ENCODE measurements around the gene PRKCSH.

Gene PRKCSH

DNA sequence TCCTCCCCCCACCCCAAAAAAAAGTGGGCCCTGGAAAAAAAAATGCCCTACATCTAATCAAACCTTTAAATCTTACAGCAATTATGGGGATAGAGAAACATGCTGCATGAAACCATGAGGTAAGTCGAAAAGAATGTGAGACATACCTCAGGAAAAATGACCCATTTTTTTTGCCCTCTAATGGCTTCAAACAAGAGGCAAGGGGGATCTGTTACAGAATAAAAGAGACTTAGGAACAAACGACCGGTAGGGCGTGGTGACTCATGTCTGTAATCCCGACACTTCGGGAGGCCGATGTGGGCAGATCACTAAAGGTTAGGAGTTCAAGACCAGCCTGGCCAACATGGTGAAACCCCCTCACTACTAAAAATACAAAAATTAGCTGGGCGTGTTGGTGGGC is 24.8 kb upstream of the PRKCSH start:
- H3K4me3 Mint-ChIP-seq, result no peak overlapping the region
- H3K9me3 Mint-ChIP-seq, result no peaks in the 10 kb centered on the region
- H3K36me3 Mint-ChIP-seq (ENCODE audit: low read depth), result no peaks in the 10 kb centered on the region
- DNase-seq (no peak), ATAC-seq (no peak)
- H3K27ac Mint-ChIP-seq, result no peak overlapping the region
- peaks cover 2% of the 10 kb centered on the region for H3K4me1 Mint-ChIP-seq
- H3K27me3 Mint-ChIP-seq, result peaks cover 33% of the 10 kb centered on the region

GRCh38 chr19:11414544-11414943 is 20.9 kb upstream of the PRKCSH start:
- DNase-seq, result no peak
- ATAC-seq, result no peak
- Mint-ChIP-seq H3K27ac (no peak overlapping the region), H3K27me3 (peaks cover 37% of the 10 kb centered on the region), H3K4me3 (no peak overlapping the region), H3K36me3 (ENCODE audit: low read depth) (no peaks in the 10 kb centered on the region), H3K4me1 (no peaks in the 10 kb centered on the region), H3K9me3 (no peaks in the 10 kb centered on the region)

- no peak for DNase-seq
- Mint-ChIP-seq H3K27ac (no peak overlapping the region), H3K9me3 (no peaks in the 10 kb centered on the region), H3K4me3 (no peak overlapping the region), H3K36me3 (ENCODE audit: low read depth) (no peaks in the 10 kb centered on the region), H3K27me3 (peaks cover 42% of the 10 kb centered on the region), H3K4me1 (peaks cover 13% of the 10 kb centered on the region)
- ATAC-seq, result no peak
Observed at GRCh38 chr19:11416346-11417052, 18.9 kb upstream of the PRKCSH start.

- no peaks in the 10 kb centered on the region for H3K9me3 Mint-ChIP-seq
- ATAC-seq, result no peak
- DNase-seq, result no peak
- H3K36me3 Mint-ChIP-seq (ENCODE audit: low read depth), result no peaks in the 10 kb centered on the region
- H3K4me1 Mint-ChIP-seq, result peaks cover 25% of the 10 kb centered on the region
- no peak overlapping the region for H3K27ac Mint-ChIP-seq
- no peak overlapping the region for H3K4me3 Mint-ChIP-seq
- H3K27me3 Mint-ChIP-seq, result peaks cover 53% of the 10 kb centered on the region
Observed at GRCh38 chr19:11418094-11418548, 17.3 kb upstream of the PRKCSH start.

DNA sequence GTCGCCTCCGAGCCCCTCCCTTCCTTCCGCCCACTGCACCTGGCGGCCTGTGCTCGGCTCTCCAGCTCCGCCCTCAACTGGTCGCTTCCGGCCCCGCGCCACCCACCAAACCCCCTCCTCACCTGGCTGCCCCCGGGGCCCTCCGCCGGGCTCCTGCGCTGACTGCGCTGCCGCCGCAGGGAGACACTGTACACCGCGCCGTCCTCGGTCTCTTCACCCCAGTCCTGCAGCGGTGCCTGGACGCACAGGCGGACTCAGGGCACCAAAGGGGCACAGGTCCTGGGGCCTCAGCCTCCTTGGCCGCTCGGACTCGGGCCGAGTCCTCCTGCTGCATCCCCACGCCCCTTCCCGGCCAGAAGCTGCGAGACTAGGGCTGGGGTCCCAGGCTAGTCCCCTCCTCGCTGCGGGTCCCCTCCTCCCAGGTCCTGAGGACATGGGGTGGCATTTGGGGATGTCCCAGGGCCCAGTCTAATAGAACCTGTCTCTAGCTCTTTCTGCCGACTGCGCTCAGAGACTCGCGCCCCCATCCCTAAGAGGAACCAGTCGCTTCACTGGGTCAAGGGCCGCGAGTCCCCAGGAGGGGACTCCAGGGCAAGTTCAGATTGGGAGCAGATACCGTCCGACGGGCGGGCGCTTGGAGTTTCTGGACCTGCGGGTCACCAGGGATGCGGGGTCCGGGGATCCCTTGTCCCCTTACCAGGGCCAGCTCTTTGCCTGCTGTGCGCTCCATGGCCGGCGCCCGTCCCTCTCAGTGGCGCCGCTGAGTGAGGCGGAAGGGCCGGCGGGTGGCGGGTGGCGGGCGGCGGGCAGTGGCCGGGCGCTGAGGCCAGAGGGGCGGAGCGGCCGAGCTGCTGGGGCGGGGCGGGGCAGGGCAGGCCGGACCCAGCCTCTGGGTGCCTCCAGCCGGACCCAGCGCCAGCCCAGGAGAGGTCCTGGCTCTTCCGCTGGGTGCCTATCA is 16.6 kb upstream of the PRKCSH start, which contains the start of gene RGL3:
RGL3 (minus strand) TSS at position 766 of the 958 bp plus-strand sequence; CDS start at position 730, 36 bp downstream.
- Mint-ChIP-seq H3K4me1 (peaks cover 32% of the 10 kb centered on the region), H3K27me3 (peaks cover 60% of the 10 kb centered on the region), H3K4me3 (no peak within 1 kb of the TSS), H3K9me3 (no peaks in the 10 kb centered on the region), H3K27ac (no peak within 1 kb of the TSS), H3K36me3 (ENCODE audit: low read depth) (no peaks in the 10 kb centered on the region)
- DNase-seq (no peak), ATAC-seq (no peak)

DNA sequence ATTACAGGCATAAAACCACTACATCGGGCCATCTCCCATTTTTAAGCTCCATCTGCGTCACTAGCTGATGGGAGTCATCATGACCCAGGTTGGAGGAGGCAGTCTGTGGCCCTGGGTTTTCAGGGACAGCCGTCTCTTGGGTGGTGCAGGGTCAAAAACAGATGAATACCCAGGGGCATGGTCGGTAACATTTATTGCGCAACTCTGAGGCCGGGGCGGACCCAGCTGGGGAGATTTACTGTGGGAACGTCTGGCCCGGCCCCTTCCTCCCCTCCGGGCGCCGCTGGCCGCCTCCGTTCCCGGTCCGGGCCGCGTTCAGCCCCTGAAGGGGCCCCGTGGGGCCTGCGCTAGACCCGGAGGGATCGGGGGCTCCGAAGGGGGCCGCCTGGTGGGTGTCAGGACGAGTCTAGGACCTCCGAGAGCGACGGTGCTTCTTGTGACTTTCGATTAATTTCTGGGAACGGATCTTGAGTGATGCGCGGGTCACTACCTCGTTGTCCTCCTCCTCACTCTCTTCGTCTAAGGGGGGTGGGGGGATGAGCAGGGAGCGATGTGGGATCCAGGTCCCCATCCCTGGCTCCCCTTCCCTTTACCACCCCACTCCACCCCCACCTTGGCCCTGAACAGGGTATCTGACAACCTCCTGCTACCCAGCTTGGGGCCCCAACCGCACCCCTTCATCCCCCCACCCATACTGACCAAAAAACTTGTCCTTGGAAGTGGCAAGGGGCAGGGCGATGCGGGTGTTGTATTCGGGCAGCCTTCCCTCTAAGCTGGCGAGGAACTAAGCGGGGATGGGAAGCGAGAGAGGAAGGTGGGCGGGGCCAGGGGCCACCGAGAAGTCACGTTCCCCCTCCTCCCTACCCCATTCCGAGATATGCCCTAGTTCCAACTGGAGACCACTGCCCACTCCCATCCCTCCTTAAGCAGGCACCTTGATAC is 14.7 kb upstream of the PRKCSH start:
- no peaks in the 10 kb centered on the region for H3K9me3 Mint-ChIP-seq
- H3K36me3 Mint-ChIP-seq (ENCODE audit: low read depth), result no peaks in the 10 kb centered on the region
- DNase-seq (no peak), ATAC-seq (no peak)
- H3K27me3 Mint-ChIP-seq, result peaks cover 62% of the 10 kb centered on the region
- no peak overlapping the region for H3K27ac Mint-ChIP-seq
- H3K4me3 Mint-ChIP-seq, result peak overlapping the region; percentile 61
- peaks cover 35% of the 10 kb centered on the region for H3K4me1 Mint-ChIP-seq

GRCh38 chr19:11421371-11422098 is 13.9 kb upstream of the PRKCSH start:
- peak; percentile 59 for DNase-seq
- peak overlapping the region; percentile 61 for H3K4me3 Mint-ChIP-seq
- ATAC-seq, result peak; percentile 30
- H3K27me3 Mint-ChIP-seq, result peaks cover 59% of the 10 kb centered on the region
- H3K27ac Mint-ChIP-seq, result no peak overlapping the region
- H3K4me1 Mint-ChIP-seq, result peaks cover 35% of the 10 kb centered on the region
- H3K9me3 Mint-ChIP-seq, result no peaks in the 10 kb centered on the region
- H3K36me3 Mint-ChIP-seq (ENCODE audit: low read depth), result no peaks in the 10 kb centered on the region

DNA sequence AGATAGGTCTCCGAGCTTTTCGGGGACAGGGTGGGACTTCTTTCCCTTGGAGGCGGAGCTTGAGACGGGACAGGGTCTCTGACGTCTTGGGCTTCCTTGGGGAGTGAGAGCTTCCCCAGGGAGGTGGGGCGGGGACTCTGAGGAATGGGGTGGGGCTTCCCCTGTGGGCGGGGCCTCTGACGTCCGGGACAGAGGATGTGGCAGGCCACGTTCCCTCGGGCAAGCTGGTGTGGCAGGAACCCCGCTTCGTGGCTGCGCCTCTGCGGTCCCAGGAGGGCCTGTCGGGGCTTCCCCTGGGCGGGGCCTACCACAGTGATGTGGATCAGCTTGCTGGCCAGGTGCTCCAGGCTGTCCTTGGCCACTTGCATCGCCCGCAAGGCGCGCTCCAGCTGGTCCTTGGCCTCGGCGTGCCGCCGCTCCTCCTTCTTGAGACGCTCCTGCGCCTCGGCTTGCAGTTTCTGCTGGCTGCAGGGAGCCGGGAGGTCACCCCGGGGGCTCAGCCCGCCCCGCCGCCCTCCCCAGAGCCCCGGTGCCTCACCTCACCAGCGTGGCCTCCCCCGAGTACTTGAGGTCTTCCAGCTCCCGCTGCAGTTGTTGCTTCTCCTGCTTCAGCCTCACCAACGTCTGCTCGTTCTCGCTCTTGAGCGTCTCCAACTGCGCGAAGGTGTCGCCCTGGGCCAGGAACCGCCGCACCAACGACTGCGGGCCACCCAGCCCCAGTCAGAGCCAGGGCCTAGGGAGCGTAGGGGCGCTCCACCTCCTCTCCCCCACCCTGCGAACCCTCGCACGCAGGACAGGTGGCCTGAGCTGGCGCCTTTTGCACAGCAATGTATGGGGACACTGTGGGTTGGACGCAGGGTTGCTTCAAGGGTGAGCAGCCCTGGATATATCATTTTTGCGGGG is 13.0 kb upstream of the PRKCSH start:
- H3K4me1 Mint-ChIP-seq, result peaks cover 35% of the 10 kb centered on the region
- no peaks in the 10 kb centered on the region for H3K9me3 Mint-ChIP-seq
- no peak overlapping the region for H3K27ac Mint-ChIP-seq
- peak overlapping the region; percentile 61 for H3K4me3 Mint-ChIP-seq
- H3K27me3 Mint-ChIP-seq, result peaks cover 55% of the 10 kb centered on the region
- ATAC-seq, result peak; percentile 77
- peak; percentile 86 for DNase-seq
- no peaks in the 10 kb centered on the region for H3K36me3 Mint-ChIP-seq (ENCODE audit: low read depth)

GRCh38 chr19:11423164-11423790 is 12.2 kb upstream of the PRKCSH start:
- DNase-seq, result no peak
- Mint-ChIP-seq H3K27me3 (peaks cover 50% of the 10 kb centered on the region), H3K27ac (no peak overlapping the region), H3K9me3 (no peaks in the 10 kb centered on the region), H3K4me3 (no peak overlapping the region), H3K4me1 (peaks cover 35% of the 10 kb centered on the region), H3K36me3 (ENCODE audit: low read depth) (no peaks in the 10 kb centered on the region)
- no peak for ATAC-seq

DNA sequence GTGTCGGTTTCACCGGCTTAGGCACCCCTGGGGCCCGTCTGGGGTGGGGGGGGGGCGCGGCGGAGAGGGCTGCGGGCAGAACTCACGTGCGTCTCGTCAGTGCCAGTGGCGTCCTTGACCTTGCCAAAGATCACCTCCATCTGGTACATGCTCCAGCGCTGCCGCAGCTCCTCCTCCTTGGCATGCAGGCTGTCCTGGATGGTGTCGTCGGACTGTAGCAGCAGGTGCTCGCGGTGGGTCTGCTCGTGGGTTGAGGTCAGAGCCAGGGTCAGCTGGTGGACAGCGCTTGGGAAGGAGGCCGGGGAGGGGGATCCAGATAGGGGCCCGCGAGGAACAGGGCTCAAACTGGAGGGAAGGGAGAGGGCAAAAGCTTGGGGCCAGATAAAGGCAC is 11.6 kb upstream of the PRKCSH start:
- peaks cover 35% of the 10 kb centered on the region for H3K4me1 Mint-ChIP-seq
- H3K9me3 Mint-ChIP-seq, result no peaks in the 10 kb centered on the region
- no peak overlapping the region for H3K27ac Mint-ChIP-seq
- no peak overlapping the region for H3K4me3 Mint-ChIP-seq
- DNase-seq (no peak), ATAC-seq (no peak)
- peaks cover 45% of the 10 kb centered on the region for H3K27me3 Mint-ChIP-seq
- H3K36me3 Mint-ChIP-seq (ENCODE audit: low read depth), result no peaks in the 10 kb centered on the region

DNA sequence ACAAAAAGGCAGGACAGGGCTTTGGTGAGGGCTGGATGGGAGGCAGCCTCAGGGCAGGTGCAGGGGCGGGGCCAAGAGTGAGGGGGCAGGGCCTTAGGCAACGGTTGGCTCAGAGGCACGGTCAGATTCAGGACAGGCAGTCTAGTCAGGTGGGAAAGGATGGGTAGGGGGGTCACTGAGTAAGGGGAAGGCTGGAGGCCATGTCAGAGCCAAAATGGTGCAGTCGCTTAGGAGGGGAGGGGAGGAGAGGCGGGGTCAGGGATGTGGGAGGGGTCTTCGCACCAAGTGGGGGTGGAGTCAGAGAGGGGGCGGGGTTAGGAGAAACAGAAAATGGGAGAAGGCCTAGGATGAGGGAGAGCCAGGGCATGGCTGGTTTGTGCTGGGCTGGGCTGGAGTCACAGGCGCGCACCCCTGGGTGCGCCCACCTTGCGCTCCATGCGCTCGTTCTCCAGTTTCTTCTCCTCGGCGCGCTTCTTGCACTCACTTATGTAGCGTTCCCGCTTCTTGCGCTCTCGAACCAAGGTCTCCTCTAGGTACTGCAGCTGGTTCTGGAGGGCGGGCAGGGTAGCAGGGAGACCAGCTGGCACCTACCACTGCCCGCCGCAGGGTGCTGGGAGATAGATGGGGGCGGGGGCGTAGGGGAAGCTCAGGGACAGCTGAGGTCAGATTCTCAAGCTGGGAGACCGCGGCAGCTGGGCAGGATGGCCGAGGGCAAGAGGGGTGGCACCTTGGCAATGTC is 9.5 kb upstream of the PRKCSH start:
- H3K36me3 Mint-ChIP-seq (ENCODE audit: low read depth), result no peaks in the 10 kb centered on the region
- DNase-seq, result no peak
- H3K4me3 Mint-ChIP-seq, result no peak overlapping the region
- H3K4me1 Mint-ChIP-seq, result peaks cover 29% of the 10 kb centered on the region
- peaks cover 31% of the 10 kb centered on the region for H3K27me3 Mint-ChIP-seq
- no peak overlapping the region for H3K27ac Mint-ChIP-seq
- ATAC-seq, result no peak
- no peaks in the 10 kb centered on the region for H3K9me3 Mint-ChIP-seq

GRCh38 chr19:11426656-11427055 is 8.8 kb upstream of the PRKCSH start:
- Mint-ChIP-seq H3K27me3 (peaks cover 23% of the 10 kb centered on the region), H3K4me1 (peaks cover 21% of the 10 kb centered on the region), H3K36me3 (ENCODE audit: low read depth) (no peaks in the 10 kb centered on the region)

More at GRCh38 chr19:11426656-11427055, 8.8 kb upstream of the PRKCSH start:
- Mint-ChIP-seq H3K4me3 (no peak overlapping the region), H3K27ac (no peak overlapping the region), H3K9me3 (no peaks in the 10 kb centered on the region)
- no peak for DNase-seq
- no peak for ATAC-seq
